Measurements from ENCODE around the gene PSPC1.
"Not testable (repeated sequence)": the region's sequence is repeated elsewhere in the genome, so short reads cannot be mapped to it uniquely, and the experiment has no call there.

PSPC1 gene

GRCh38 chr13:19701619-19702018 lies 81.1 kb downstream of the PSPC1 start:
- not testable (repeated sequence) for H3K4me3 ChIP-seq (ENCODE audit: extremely low read depth, insufficient read depth, low read length, poor library complexity, severe bottlenecking); H3K36me3 ChIP-seq (ENCODE audit: control insufficient read depth, insufficient read depth, low read length); H3K9me3 ChIP-seq (ENCODE audit: control insufficient read depth, low read length); H3K27ac ChIP-seq (ENCODE audit: low read depth, low read length, severe bottlenecking); H3K4me1 ChIP-seq (ENCODE audit: control insufficient read depth, insufficient read depth, low read length, poor library complexity, severe bottlenecking)

GRCh38 chr13:19700963-19701362 lies 81.8 kb downstream of the PSPC1 start:
- H3K4me1 ChIP-seq (ENCODE audit: control insufficient read depth, insufficient read depth, low read length, poor library complexity, severe bottlenecking), result peaks cover 11% of the 10 kb centered on the region
- not testable (repeated sequence) for H3K9me3 ChIP-seq (ENCODE audit: control insufficient read depth, low read length); H3K4me3 ChIP-seq (ENCODE audit: extremely low read depth, insufficient read depth, low read length, poor library complexity, severe bottlenecking); H3K27ac ChIP-seq (ENCODE audit: low read depth, low read length, severe bottlenecking); H3K36me3 ChIP-seq (ENCODE audit: control insufficient read depth, insufficient read depth, low read length)
- WGBS, 2 experiments (ENCODE audit: insufficient coverage in 2 of 2), result no CpG with 5 or more reads among the region's 5 CpGs

GRCh38 chr13:19695829-19696228 lies 86.9 kb downstream of the PSPC1 start:
- Histone ChIP-seq H3K9me3 (ENCODE audit: control insufficient read depth, low read length) (no peaks in the 10 kb centered on the region), H3K27ac (ENCODE audit: low read depth, low read length, severe bottlenecking) (no peak overlapping the region), H3K36me3 (ENCODE audit: control insufficient read depth, insufficient read depth, low read length) (peaks cover 12% of the 10 kb centered on the region), H3K4me3 (ENCODE audit: extremely low read depth, insufficient read depth, low read length, poor library complexity, severe bottlenecking) (no peak overlapping the region), H3K4me1 (ENCODE audit: control insufficient read depth, insufficient read depth, low read length, poor library complexity, severe bottlenecking) (peaks cover 13% of the 10 kb centered on the region)
- WGBS, 2 experiments (ENCODE audit: insufficient coverage in 2 of 2), result no CpG with 5 or more reads among the region's 3 CpGs

GRCh38 chr13:19695428-19695827 lies 87.3 kb downstream of the PSPC1 start:
- Histone ChIP-seq H3K9me3 (ENCODE audit: control insufficient read depth, low read length) (no peaks in the 10 kb centered on the region), H3K27ac (ENCODE audit: low read depth, low read length, severe bottlenecking) (no peak overlapping the region), H3K36me3 (ENCODE audit: control insufficient read depth, insufficient read depth, low read length) (peaks cover 12% of the 10 kb centered on the region), H3K4me3 (ENCODE audit: extremely low read depth, insufficient read depth, low read length, poor library complexity, severe bottlenecking) (no peak overlapping the region), H3K4me1 (ENCODE audit: control insufficient read depth, insufficient read depth, low read length, poor library complexity, severe bottlenecking) (peaks cover 13% of the 10 kb centered on the region)
- WGBS, 2 experiments (ENCODE audit: insufficient coverage in 2 of 2), result no CpG with 5 or more reads among the region's 1 CpG

GRCh38 chr13:19691447-19691846 lies 91.3 kb downstream of the PSPC1 start:
- peaks cover 20% of the 10 kb centered on the region for H3K36me3 ChIP-seq (ENCODE audit: control insufficient read depth, insufficient read depth, low read length)
- WGBS, 2 experiments (ENCODE audit: insufficient coverage in 2 of 2), result 94 to 98% methylated on average over 7 to 8 of the region's 8 CpGs
- not testable (repeated sequence) for H3K9me3 ChIP-seq (ENCODE audit: control insufficient read depth, low read length); H3K4me1 ChIP-seq (ENCODE audit: control insufficient read depth, insufficient read depth, low read length, poor library complexity, severe bottlenecking); H3K4me3 ChIP-seq (ENCODE audit: extremely low read depth, insufficient read depth, low read length, poor library complexity, severe bottlenecking); H3K27ac ChIP-seq (ENCODE audit: low read depth, low read length, severe bottlenecking)

- no peaks in the 10 kb centered on the region for H3K9me3 ChIP-seq (ENCODE audit: control insufficient read depth, low read length)
- H3K4me3 ChIP-seq (ENCODE audit: extremely low read depth, insufficient read depth, low read length, poor library complexity, severe bottlenecking), result no peak overlapping the region
- peaks cover 8% of the 10 kb centered on the region for H3K36me3 ChIP-seq (ENCODE audit: control insufficient read depth, insufficient read depth, low read length)
- no peak overlapping the region for H3K27ac ChIP-seq (ENCODE audit: low read depth, low read length, severe bottlenecking)
- H3K4me1 ChIP-seq (ENCODE audit: control insufficient read depth, insufficient read depth, low read length, poor library complexity, severe bottlenecking), result no peaks in the 10 kb centered on the region
Measured at GRCh38 chr13:19685437-19685836, 97.3 kb downstream of the PSPC1 start.

GRCh38 chr13:19685034-19685433 lies 97.7 kb downstream of the PSPC1 start:
- peaks cover 8% of the 10 kb centered on the region for H3K36me3 ChIP-seq (ENCODE audit: control insufficient read depth, insufficient read depth, low read length)
- H3K9me3 ChIP-seq (ENCODE audit: control insufficient read depth, low read length), result no peaks in the 10 kb centered on the region
- H3K4me1 ChIP-seq (ENCODE audit: control insufficient read depth, insufficient read depth, low read length, poor library complexity, severe bottlenecking), result no peaks in the 10 kb centered on the region
- WGBS, 2 experiments (ENCODE audit: insufficient coverage in 2 of 2), result 94 to 95% methylated on average over 2 of the region's 5 CpGs
- H3K27ac ChIP-seq (ENCODE audit: low read depth, low read length, severe bottlenecking), result no peak overlapping the region
- H3K4me3 ChIP-seq (ENCODE audit: extremely low read depth, insufficient read depth, low read length, poor library complexity, severe bottlenecking), result no peak overlapping the region

- WGBS, 2 experiments (ENCODE audit: insufficient coverage in 2 of 2), result no CpG with 5 or more reads among the region's 2 CpGs
- Histone ChIP-seq H3K36me3 (ENCODE audit: control insufficient read depth, insufficient read depth, low read length) (peaks cover 12% of the 10 kb centered on the region), H3K4me3 (ENCODE audit: extremely low read depth, insufficient read depth, low read length, poor library complexity, severe bottlenecking) (no peak overlapping the region), H3K4me1 (ENCODE audit: control insufficient read depth, insufficient read depth, low read length, poor library complexity, severe bottlenecking) (peaks cover 5% of the 10 kb centered on the region), H3K27ac (ENCODE audit: low read depth, low read length, severe bottlenecking) (no peak overlapping the region), H3K9me3 (ENCODE audit: control insufficient read depth, low read length) (no peaks in the 10 kb centered on the region)
Measured at GRCh38 chr13:19681517-19681916, 101.2 kb downstream of the PSPC1 start.

GRCh38 chr13:19680751-19681150 lies 102.0 kb downstream of the PSPC1 start:
- no peak overlapping the region for H3K4me3 ChIP-seq (ENCODE audit: extremely low read depth, insufficient read depth, low read length, poor library complexity, severe bottlenecking)
- no peaks in the 10 kb centered on the region for H3K9me3 ChIP-seq (ENCODE audit: control insufficient read depth, low read length)
- WGBS, 2 experiments (ENCODE audit: insufficient coverage in 2 of 2), result 94 to 96% methylated on average over 5 to 7 of the region's 7 CpGs
- H3K36me3 ChIP-seq (ENCODE audit: control insufficient read depth, insufficient read depth, low read length), result peaks cover 19% of the 10 kb centered on the region
- no peak overlapping the region for H3K27ac ChIP-seq (ENCODE audit: low read depth, low read length, severe bottlenecking)
- peaks cover 5% of the 10 kb centered on the region for H3K4me1 ChIP-seq (ENCODE audit: control insufficient read depth, insufficient read depth, low read length, poor library complexity, severe bottlenecking)

- WGBS, 2 experiments (ENCODE audit: insufficient coverage in 2 of 2), result 93 to 100% methylated on average over 3 of the region's 3 CpGs
- peaks cover 5% of the 10 kb centered on the region for H3K4me1 ChIP-seq (ENCODE audit: control insufficient read depth, insufficient read depth, low read length, poor library complexity, severe bottlenecking)
- no peaks in the 10 kb centered on the region for H3K9me3 ChIP-seq (ENCODE audit: control insufficient read depth, low read length)
- no peak overlapping the region for H3K4me3 ChIP-seq (ENCODE audit: extremely low read depth, insufficient read depth, low read length, poor library complexity, severe bottlenecking)
- peaks cover 62% of the 10 kb centered on the region for H3K36me3 ChIP-seq (ENCODE audit: control insufficient read depth, insufficient read depth, low read length)
- H3K27ac ChIP-seq (ENCODE audit: low read depth, low read length, severe bottlenecking), result no peak overlapping the region
Measured at GRCh38 chr13:19676168-19676567, 106.6 kb downstream of the PSPC1 start.

- Histone ChIP-seq H3K27ac (ENCODE audit: low read depth, low read length, severe bottlenecking) (no peak overlapping the region), H3K36me3 (ENCODE audit: control insufficient read depth, insufficient read depth, low read length) (peaks cover 74% of the 10 kb centered on the region), H3K9me3 (ENCODE audit: control insufficient read depth, low read length) (no peaks in the 10 kb centered on the region), H3K4me1 (ENCODE audit: control insufficient read depth, insufficient read depth, low read length, poor library complexity, severe bottlenecking) (peaks cover 5% of the 10 kb centered on the region), H3K4me3 (ENCODE audit: extremely low read depth, insufficient read depth, low read length, poor library complexity, severe bottlenecking) (no peak overlapping the region)
- WGBS, 2 experiments (ENCODE audit: insufficient coverage in 2 of 2), result 98% methylated on average over 8 of the region's 10 CpGs
Measured at GRCh38 chr13:19674898-19675297, 107.8 kb downstream of the PSPC1 start.
